KMS-11 (cell line): ENCODE data around the gene DPM3.
A peak's percentile ranks its signal among the peaks of the same experiment; 100 is the strongest.

Source experiments
- H2AFZ ChIP-seq: fragments of 200-600 bp; sonication (generic); 2 replicates; pipeline ENCODE4 v1.6.1; 2016; ENCODE audit warnings: antibody characterized with exemption, mixed run types, low read depth
- H3K27ac ChIP-seq: fragments of 200-600 bp; sonication (generic); 2 replicates; pipeline ENCODE4 v1.6.1; 2016; ENCODE audit warnings: mild to moderate bottlenecking, mixed run types
- H3K27me3 ChIP-seq: fragments of 200-600 bp; sonication (generic); 2 replicates; pipeline ENCODE4 v1.6.1; 2017; ENCODE audit warnings: mild to moderate bottlenecking, low read depth, mixed run types, moderate library complexity; ENCODE audit not compliant: insufficient read depth
- H3K36me3 ChIP-seq: fragments of 200-600 bp; sonication (generic); 2 replicates; pipeline ENCODE4 v1.6.1; 2017; ENCODE audit warnings: mild to moderate bottlenecking, mixed run types; ENCODE audit not compliant: insufficient read depth
- H3K4me1 ChIP-seq: fragments of 200-600 bp; sonication (generic); 2 replicates; pipeline ENCODE4 v1.6.1; 2016; ENCODE audit warnings: mild to moderate bottlenecking, low read depth, mixed run types; ENCODE audit not compliant: poor library complexity, severe bottlenecking
- H3K4me2 ChIP-seq: fragments of 200-600 bp; sonication (generic); 2 replicates; pipeline ENCODE4 v1.7.0; 2016; ENCODE audit warnings: mild to moderate bottlenecking, mixed run types
- H3K4me3 ChIP-seq: fragments of 200-600 bp; sonication (generic); IDR thresholded peaks from 2 replicates; pipeline ENCODE4 v1.6.1; 2017; ENCODE audit warnings: low read depth, low read length, mixed read lengths; ENCODE audit not compliant: insufficient read depth
- H3K79me2 ChIP-seq: fragments of 200-600 bp; sonication (generic); 2 replicates; pipeline ENCODE4 v1.6.1; 2016; ENCODE audit warnings: low read depth, mixed run types; ENCODE audit not compliant: insufficient read depth
- H3K9ac ChIP-seq: fragments of 200-600 bp; sonication (generic); 2 replicates; pipeline ENCODE4 v1.6.1; 2016; ENCODE audit warnings: mild to moderate bottlenecking, mixed run types
- H4K20me1 ChIP-seq: fragments of 200-600 bp; sonication (generic); 2 replicates; pipeline ENCODE4 v1.6.1; 2016; ENCODE audit warnings: mild to moderate bottlenecking, mixed run types; ENCODE audit not compliant: insufficient read depth
- CTCF ChIP-seq: fragments of 200-600 bp; sonication (generic); conservative IDR thresholded peaks from 2 replicates; pipeline ENCODE4 v1.6.1; 2017; ENCODE audit warnings: low read depth, mild to moderate bottlenecking, antibody characterized with exemption, low read length, moderate library complexity, mixed read lengths

The DPM3 gene

GRCh38 chr1:155127105-155127966 lies 13.0 kb downstream of the DPM3 start, which contains the start of gene EFNA1:
Gene EFNA1, plus strand, starts transcription at chr1:155127876. Its CDS starts 102 bp downstream, at chr1:155127978.
- Histone ChIP-seq H3K36me3 (no peaks in the 10 kb centered on the region), H3K79me2 (no peaks in the 10 kb centered on the region), H4K20me1 (no peaks in the 10 kb centered on the region), H3K4me2 (peak within 1 kb of the TSS; percentile 89), H3K27ac (no peak within 1 kb of the TSS), H3K27me3 (peaks cover 74% of the 10 kb centered on the region), H3K4me1 (peaks cover 26% of the 10 kb centered on the region), H3K4me3 (peak within 1 kb of the TSS; percentile 88), H3K9ac (no peak within 1 kb of the TSS), H2AFZ (peak within 1 kb of the TSS; percentile 72)
- no peak for TF ChIP-seq CTCF

- Histone ChIP-seq H3K4me3 (peak overlapping the region; percentile 88), H3K4me1 (peaks cover 26% of the 10 kb centered on the region), H3K27ac (no peak overlapping the region), H3K79me2 (no peaks in the 10 kb centered on the region), H2AFZ (peak overlapping the region; percentile 72; the same call in 1 of the 2 replicates), H3K9ac (no peak overlapping the region), H3K27me3 (peaks cover 81% of the 10 kb centered on the region), H3K4me2 (peak overlapping the region; percentile 89), H4K20me1 (no peaks in the 10 kb centered on the region), H3K36me3 (no peaks in the 10 kb centered on the region)
- TF ChIP-seq CTCF: no peak
These were observed 13.7 kb downstream of the DPM3 start for GRCh38 chr1:155126556-155127104.

GRCh38 chr1:155125946-155126555 lies 14.3 kb downstream of the DPM3 start:
- H3K36me3 ChIP-seq: no peaks in the 10 kb centered on the region
- peaks cover 87% of the 10 kb centered on the region for H3K27me3 ChIP-seq
- H4K20me1 ChIP-seq: no peaks in the 10 kb centered on the region
- no peak overlapping the region for H3K9ac ChIP-seq
- H3K4me3 ChIP-seq: no peak overlapping the region
- peaks cover 26% of the 10 kb centered on the region for H3K4me1 ChIP-seq
- no peak overlapping the region for H3K4me2 ChIP-seq
- H3K79me2 ChIP-seq: no peaks in the 10 kb centered on the region
- H2AFZ ChIP-seq: no peak overlapping the region
- no peak overlapping the region for H3K27ac ChIP-seq
- TF ChIP-seq CTCF: no peak

GRCh38 chr1:155125511-155125945 lies 14.8 kb downstream of the DPM3 start:
- H3K4me2 ChIP-seq: no peak overlapping the region
- H4K20me1 ChIP-seq: no peaks in the 10 kb centered on the region
- H3K9ac ChIP-seq: no peak overlapping the region
- H3K4me3 ChIP-seq: no peak overlapping the region
- no peak overlapping the region for H2AFZ ChIP-seq
- TF ChIP-seq CTCF: no peak
- H3K4me1 ChIP-seq: peaks cover 26% of the 10 kb centered on the region
- H3K27me3 ChIP-seq: peaks cover 92% of the 10 kb centered on the region
- no peaks in the 10 kb centered on the region for H3K79me2 ChIP-seq
- H3K27ac ChIP-seq: no peak overlapping the region
- no peaks in the 10 kb centered on the region for H3K36me3 ChIP-seq
